RPMI7951 (cell line): Measurements from ENCODE around the gene RPL36. TPM values are rescaled to one million over a fixed set of nuclear protein-coding genes. Genes with fewer than 3 reads are reported as not detected.

Source experiments
- total RNA-seq: library from RNA; depleted of rRNA; stranded (reverse); fragments of >200 nt; shearing (Covaris generic); gene quantifications from 2 replicates; pipeline ENCODE4 v1.2.3, GENCODE V29; 2014; rRNA removed

RPL36 gene
- total RNA-seq, 1 experiment from 2014 or later = 738 TPM

Other genes starting within 250 kb of the RPL36 start
- gene ZNRF4, start 234.9 kb upstream of the RPL36 start, total RNA-seq = not detected in 2 replicates
- 0.12 TPM in 1 of 2 replicates, not detected in the other for gene TINCR, start 122.3 kb upstream of the RPL36 start, total RNA-seq
- gene SAFB2, start 67.5 kb upstream of the RPL36 start, total RNA-seq = 13.6 and 14.9 TPM in 2 replicates
- gene SAFB, start 67.2 kb upstream of the RPL36 start, total RNA-seq = 19.5 and 21.9 TPM in 2 replicates
- 67.8 and 68.8 TPM in 2 replicates for gene MICOS13, start 9.8 kb upstream of the RPL36 start, total RNA-seq
- 9.5 and 22.4 TPM in 2 replicates for gene HSD11B1L, start 9.3 kb upstream of the RPL36 start, total RNA-seq
- 34.6 and 38.2 TPM in 2 replicates for gene LONP1, start 29.9 kb downstream of the RPL36 start, total RNA-seq
- not detected in 2 replicates for gene CATSPERD, start 30.3 kb downstream of the RPL36 start, total RNA-seq
- 0.48 and 0.68 TPM in 2 replicates for gene PRR22, start 94.5 kb downstream of the RPL36 start, total RNA-seq
- gene DUS3L, start 100.9 kb downstream of the RPL36 start, total RNA-seq = 24.5 and 35.3 TPM in 2 replicates
- gene NRTN, start 114.8 kb downstream of the RPL36 start, total RNA-seq = not detected in 2 replicates
- gene FUT6, start 149.4 kb downstream of the RPL36 start, total RNA-seq = not detected in 2 replicates
- not detected in 2 replicates for gene FUT3, start 161.2 kb downstream of the RPL36 start, total RNA-seq
- not detected in 2 replicates for gene FUT5, start 180.2 kb downstream of the RPL36 start, total RNA-seq
- 470 and 521 TPM in 2 replicates for gene NDUFA11, start 213.5 kb downstream of the RPL36 start, total RNA-seq
- gene VMAC, start 214.6 kb downstream of the RPL36 start, total RNA-seq = 1.4 and 1.5 TPM in 2 replicates
- 1.6 and 1.8 TPM in 2 replicates for gene CAPS, start 224.0 kb downstream of the RPL36 start, total RNA-seq